ENCODE measurements around the gene NUFIP2.
"Not testable (repeated sequence)": the region's sequence is repeated elsewhere in the genome, so short reads cannot be mapped to it uniquely, and the experiment has no call there.

Gene NUFIP2, protein sequence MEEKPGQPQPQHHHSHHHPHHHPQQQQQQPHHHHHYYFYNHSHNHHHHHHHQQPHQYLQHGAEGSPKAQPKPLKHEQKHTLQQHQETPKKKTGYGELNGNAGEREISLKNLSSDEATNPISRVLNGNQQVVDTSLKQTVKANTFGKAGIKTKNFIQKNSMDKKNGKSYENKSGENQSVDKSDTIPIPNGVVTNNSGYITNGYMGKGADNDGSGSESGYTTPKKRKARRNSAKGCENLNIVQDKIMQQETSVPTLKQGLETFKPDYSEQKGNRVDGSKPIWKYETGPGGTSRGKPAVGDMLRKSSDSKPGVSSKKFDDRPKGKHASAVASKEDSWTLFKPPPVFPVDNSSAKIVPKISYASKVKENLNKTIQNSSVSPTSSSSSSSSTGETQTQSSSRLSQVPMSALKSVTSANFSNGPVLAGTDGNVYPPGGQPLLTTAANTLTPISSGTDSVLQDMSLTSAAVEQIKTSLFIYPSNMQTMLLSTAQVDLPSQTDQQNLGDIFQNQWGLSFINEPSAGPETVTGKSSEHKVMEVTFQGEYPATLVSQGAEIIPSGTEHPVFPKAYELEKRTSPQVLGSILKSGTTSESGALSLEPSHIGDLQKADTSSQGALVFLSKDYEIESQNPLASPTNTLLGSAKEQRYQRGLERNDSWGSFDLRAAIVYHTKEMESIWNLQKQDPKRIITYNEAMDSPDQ

DNA sequence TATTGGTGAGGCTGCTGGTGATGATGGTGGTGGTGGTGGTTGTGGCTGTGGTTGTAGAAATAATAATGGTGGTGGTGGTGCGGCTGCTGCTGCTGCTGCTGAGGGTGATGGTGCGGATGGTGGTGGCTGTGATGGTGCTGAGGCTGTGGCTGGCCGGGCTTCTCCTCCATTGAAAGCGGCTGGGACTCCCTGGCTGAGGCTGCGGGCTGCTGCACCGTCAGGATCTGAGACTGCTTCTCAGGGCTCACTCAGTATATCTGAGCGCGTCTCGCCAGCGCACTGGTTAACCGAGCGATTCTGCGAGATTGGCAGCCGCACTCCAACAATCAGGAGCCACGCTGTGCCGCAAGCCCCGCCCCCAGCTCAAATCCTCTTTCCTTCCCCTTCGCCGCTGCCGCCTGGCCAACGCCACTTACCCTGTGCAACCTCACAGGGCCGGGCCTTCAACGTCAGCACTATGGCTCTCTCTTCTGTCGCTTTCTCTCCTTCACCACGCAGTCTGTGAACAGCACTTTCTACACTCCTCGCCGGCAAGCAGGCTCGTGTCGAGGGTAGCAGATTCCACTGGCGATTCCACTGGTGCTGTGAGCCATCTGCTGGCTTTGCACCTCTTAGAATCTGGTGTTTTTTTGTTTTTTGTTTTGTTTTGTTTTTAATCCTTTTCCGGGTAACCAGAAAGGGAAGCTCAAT is at the start of gene NUFIP2:
Gene NUFIP2, minus strand, starts transcription at position 259 of the 690 bp plus-strand sequence. Its CDS starts 89 bp downstream, at position 170.
- in situ Hi-C loops (cut with MboI; ENCODE audit: low sequenced_read_pairs) = no loop called here

DNA sequence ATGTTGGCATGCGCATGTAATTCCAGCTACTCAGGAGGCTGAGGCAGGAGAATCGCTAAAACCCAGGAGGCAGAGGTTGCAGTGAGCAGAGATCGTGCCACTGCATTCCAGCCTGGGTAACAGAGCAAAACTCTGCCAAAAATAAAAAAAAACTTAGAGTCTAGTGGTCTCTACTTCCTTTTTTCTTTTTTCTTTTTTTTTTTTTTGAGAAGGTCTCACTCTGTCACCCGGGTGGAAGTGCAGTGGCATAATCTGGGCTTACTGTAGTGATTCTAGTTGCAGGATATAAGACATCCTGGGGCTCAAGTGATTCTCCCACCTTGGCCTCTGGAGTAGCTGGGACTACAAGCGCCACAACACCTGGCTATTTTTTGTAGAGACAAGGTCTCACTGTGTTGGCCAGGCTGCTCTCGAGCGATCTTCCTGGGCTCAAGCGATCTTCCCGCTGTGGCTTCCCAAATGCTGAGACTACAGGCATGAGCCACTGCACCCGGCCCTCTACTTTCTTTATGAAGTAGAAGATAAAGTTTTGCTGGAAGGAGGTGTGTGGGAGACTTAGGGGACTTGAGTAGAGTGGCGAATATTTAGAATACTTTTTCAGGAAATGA is 48.3 kb upstream of the NUFIP2 start:
- in situ Hi-C loops (cut with MboI; ENCODE audit: low sequenced_read_pairs) = no loop called here

DNA sequence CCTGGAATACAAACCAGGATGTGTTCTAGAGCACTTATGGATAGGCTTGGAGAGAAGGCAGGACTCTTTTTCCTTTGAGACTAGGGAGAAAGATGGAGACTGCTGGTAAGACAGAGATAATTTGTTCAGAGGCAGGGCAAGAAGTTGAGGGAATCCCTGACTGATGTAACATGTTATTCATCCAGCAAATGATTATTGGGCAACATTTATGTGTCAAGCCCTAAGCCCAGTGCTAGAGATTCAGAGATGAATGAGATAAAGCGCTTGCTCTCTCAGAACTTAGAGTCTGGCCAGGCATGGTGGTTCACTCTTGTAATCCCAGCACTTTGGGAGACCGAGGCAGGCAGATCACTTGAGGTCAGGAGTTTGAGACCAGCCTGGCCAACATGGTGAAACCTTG is 47.8 kb upstream of the NUFIP2 start:
- in situ Hi-C loops (cut with MboI; ENCODE audit: low sequenced_read_pairs) = no loop called here

DNA sequence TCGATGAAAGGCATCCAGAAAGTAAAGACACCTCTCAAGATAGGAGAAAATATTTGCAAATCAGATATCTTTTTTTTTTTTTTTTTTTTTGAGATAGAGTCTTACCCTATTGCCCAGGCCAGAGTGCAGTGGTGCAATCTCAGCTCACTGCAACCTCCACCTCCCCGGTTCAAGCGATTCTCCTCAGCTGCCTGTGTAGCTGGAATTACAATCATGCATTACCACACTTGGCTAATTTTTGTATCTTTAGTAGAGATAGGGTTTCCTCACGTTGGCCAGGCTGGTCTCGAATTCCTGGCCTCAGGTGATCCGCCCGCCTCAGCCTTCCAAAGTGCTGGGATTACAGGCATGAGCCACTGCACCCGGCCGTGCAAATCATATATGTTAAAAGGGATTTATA is 45.1 kb upstream of the NUFIP2 start:
- in situ Hi-C loops (cut with MboI; ENCODE audit: low sequenced_read_pairs) = not testable (repeated sequence)

DNA sequence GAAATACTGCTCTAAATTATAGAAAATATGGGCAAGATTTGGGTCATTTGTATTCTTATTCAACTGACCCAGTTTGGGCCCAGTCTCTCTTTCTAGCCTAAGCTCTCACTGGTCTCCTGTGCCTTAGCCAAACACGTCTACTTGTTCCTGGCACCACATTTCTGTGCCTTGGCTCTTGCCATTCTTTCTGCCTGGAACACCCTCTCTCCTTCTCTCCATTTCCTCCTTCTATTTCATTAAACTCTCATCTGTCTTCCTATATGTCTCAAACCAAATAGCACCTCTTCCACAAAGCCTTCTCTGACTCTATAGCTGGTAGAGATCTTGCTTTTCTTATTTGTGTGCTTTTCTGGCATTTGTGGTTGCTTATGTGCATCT is 37.7 kb upstream of the NUFIP2 start:
- in situ Hi-C loops (cut with MboI; ENCODE audit: low sequenced_read_pairs) = no loop called here

DNA sequence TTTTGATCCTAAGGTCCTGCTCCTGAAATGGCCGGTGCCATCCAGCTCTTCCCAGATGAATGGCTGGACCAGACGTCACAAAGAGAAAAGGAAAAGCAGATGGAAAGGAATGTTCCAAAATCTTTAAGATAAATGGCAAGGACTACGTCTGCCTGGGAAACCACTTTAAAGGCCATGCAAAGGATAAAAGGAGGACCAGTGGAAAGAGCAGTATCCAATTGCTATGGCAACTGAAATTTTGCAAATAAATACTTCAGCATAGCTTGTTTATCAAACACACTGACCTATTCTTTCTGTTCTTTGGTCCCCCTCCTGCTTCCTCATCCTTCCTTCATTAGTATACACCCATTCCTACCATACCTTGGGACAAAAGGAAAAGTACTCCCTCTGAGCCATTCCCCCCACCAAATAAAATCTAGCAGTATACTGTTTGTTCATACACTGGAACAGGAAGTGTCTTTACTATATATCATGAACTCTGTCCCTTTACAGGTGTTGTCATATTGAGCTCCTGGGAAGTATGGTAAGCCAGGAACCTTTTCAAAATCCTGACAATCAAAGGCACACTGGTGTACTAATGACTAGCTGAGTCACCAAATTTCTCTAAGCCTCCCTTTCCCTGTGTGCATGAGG is 37.2 kb upstream of the NUFIP2 start:
- in situ Hi-C loops (cut with MboI; ENCODE audit: low sequenced_read_pairs) = no loop called here

DNA sequence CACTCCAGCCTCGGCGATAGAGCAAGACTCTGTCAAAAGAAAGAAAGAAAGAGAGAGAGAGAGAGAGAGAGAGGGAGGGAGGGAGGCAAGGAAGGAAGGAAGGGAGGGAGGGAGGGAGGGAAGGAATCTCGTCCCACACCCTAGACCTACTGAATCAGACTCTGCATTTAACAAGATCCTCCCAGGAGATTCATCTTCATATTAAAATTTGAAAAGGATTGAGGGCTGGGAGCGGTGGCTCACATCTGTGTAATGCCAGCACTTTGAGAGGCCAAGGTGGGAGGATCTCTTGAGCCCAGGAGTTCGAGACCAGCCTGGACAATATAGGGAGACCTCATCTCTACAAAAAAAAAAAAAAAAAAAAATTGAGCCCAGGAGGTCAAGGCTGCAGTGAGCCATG is 33.5 kb upstream of the NUFIP2 start:
- in situ Hi-C loops (cut with MboI; ENCODE audit: low sequenced_read_pairs) = no loop called here

DNA sequence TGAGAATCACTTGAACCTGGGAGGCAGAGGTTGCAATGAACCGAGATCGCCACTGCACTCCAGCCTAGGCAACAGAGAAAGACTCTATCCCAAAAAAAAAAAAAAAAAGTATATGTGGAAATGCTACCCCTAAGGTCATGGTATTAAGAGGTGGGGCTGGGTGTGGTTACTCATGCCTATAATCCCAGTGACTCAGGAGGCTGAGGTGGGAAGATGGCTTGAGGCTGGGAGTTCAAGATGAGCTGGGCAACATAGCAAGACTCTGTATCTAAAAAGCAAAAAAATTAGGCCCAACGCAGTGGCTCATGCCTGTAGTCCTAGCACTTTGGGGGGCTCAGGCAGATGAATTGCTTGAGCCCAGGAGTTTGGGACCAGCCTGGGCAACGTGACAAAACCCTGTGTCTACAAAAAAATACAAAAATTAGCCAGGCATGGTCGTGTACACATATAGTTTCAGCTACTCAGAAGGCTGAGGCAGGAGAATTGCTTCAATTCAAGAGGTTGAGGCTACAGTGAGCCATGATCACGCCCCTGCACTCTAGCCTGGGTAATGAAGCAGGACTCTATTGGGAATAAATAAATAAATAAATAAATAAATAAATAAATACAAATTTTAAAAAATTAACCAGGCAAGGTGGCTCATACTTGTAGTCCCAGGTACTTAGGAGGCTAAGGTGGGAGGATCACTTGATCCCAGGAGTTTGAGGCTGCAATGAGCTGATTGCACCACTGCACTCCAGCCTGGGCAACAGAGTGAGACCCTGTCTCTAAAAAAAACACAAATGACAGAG is 32.3 kb upstream of the NUFIP2 start:
- in situ Hi-C loops (cut with MboI; ENCODE audit: low sequenced_read_pairs) = no loop called here

DNA sequence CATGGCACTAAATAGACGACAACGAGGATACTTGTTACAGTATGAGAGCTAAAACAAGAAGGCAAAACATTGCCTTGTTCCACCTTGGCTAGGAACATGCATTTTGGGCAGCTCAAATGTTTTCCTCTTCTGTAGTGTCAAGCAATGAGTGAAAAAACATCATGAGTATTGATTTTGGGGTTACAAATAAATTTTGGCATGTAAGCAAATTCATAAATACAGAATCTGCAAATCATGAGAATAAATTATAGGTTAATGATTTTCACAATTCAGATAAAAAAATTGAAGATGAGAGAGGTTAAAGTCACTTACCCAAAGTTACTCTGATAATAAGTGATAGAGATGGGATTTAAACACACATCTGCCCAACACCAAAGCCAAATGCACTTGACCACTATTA is 28.4 kb upstream of the NUFIP2 start:
- in situ Hi-C loops (cut with MboI; ENCODE audit: low sequenced_read_pairs) = no loop called here

DNA sequence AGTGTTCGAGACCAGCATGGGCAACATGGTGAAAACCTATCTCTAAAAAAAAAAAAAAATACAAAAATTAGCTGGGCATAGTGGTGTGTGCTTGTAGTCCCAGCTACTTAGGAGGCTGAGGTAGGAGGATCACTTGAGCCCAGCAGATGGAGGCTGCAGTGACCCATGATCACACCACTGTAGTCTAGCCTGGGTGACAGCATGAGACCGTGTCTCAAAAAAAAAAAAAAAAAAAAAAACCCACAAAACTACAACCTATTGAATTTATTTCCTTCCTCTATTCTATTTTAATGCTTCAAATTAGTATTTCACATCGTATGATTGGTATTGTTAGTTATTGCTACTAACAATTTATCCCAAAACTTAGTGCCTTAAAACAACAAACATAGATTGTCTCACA is 9.4 kb upstream of the NUFIP2 start:
- in situ Hi-C loops (cut with MboI; ENCODE audit: low sequenced_read_pairs) = no loop called here

DNA sequence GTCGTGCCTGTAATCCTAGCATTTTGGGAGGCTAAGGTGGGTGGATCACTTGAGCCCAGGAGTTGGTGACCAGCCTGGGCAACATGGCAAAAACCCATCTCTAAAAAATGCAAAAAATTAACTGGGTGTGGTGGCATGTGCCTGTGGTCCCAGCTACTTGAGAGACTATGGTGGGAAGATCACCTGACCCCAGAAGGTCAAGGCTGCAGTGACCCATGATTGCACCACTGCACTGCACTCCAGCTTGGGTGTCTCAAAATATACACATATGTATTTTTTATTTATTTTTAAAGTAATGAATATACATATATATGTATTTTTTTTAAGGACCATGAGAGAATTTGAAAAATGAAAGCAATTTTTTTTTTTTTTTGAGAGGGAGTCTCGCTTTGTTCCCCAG is 5.1 kb upstream of the NUFIP2 start:
- in situ Hi-C loops (cut with MboI; ENCODE audit: low sequenced_read_pairs) = no loop called here

DNA sequence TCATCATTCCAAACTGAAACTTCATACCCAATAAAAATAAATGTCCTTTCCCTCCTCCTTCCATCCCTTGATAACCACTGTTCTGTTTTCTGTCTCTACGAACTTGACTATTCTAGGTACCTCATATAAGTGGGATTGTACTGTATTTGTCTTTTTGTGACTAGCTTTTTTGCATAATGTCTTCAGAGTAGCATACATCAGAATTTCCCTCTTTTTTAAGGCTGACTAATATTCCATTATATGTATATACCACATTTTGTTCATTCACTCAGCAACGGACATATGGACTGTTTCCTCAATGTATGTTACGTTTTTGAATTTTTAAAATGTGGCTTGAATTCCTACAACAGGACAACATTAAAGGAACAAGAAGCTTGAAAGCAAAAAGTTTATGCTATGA is 1.5 kb upstream of the NUFIP2 start:
- in situ Hi-C loops (cut with MboI; ENCODE audit: low sequenced_read_pairs) = no loop called here

DNA sequence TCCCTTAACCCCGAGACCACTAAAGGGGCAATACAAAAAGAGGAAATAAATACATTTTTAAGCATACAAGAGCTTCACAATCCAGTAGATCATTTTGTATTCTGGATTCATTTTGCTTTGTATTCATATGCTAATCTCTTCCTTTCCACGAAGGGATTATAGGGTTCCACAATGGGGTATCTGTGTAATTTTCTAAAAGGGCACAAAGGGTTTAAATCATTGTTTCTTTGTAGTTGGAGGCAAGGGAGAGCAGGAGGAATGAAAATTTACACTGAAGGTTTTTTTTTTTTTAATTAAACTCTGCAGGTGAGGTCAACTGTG is 592 bp upstream of the NUFIP2 start:
- in situ Hi-C loops (cut with MboI; ENCODE audit: low sequenced_read_pairs) = no loop called here

DNA sequence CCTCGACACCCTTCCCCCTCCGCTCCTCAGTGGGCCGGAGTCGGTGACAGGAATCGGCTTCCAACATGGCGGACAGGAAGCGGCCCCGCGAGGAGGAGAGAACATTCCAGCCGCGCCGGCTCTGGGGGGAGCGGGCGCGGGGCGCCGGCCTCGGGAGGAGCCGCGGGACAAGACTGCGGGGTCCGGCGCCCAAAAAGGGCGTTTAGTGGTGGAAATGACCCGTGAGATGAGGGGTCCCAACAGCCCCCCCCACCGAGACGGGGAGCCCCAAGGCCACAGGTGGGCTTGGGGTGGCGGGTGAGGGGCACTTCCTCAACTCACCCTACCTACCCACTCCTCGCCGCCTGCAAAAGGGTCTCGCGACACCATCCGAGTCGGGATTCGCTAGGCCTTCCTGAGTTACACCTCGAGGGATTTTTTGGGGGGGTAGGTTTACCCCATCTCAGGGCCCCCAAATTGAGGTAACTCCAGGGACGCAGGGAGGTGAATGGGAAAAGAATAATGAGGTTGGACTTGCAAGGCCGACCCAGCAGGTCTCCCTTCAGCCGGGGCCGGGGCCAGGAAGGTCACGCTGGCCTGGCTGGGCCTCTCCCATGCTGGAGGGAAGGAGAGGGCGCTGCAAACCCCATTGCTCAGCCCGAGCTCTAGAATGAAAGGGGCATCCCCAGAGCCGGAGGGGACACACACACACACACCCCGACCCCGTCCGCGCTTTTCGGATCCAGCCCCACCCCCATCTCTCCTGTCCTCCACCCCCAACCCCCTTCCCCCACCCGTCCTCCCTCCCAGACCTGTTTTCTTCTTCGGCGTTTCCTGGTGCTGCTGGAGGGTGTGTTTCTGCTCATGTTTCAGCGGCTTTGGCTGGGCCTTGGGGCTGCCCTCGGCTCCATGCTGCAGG is 707 bp downstream of the NUFIP2 start:
- in situ Hi-C loops (cut with MboI; ENCODE audit: low sequenced_read_pairs) = no loop called here

DNA sequence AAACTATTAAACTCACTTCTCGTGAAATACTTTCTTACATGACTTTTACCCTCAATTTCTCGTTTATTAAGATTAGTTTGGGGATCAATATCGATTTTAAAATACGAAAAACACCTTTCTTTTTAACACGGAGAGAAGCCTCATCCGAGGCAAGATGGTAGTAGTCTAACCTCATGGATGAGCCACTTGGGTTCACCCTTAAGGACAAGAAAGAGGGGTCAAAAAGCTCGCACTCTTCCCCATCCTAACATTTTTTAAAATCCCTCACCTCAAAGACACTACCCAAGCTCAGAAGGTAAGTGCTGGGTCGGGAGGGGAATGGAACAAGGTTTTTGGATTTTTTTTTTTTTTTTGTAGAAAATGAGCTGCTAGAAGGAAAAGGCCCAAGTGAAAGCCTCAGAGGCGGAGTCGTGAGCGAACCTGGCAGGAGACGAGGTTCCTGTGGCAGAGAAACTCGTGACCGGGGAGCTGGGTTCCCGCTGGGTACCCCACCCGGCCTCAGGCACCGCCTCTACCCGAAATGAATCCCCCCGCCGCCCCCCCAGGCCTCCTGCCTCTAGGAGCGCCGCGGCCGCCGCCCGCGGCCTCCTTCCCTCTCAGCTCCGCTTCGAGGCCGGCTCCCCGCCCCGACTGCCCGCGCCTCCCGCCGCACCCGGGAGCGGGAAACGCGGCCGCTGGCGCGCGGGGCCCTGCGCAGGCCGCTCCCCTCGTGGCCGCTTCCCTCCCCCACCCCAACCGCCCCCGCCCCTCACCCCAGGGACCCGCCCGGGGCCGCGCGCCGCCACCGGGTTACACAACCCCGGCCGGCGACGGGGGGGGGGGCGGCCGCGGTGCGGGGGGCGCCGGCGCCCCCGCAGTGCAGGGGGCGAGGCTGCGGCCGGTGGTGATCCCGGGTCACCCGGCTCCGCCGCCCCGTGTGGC is 1.6 kb downstream of the NUFIP2 start:
- in situ Hi-C loops (cut with MboI; ENCODE audit: low sequenced_read_pairs) = no loop called here

DNA sequence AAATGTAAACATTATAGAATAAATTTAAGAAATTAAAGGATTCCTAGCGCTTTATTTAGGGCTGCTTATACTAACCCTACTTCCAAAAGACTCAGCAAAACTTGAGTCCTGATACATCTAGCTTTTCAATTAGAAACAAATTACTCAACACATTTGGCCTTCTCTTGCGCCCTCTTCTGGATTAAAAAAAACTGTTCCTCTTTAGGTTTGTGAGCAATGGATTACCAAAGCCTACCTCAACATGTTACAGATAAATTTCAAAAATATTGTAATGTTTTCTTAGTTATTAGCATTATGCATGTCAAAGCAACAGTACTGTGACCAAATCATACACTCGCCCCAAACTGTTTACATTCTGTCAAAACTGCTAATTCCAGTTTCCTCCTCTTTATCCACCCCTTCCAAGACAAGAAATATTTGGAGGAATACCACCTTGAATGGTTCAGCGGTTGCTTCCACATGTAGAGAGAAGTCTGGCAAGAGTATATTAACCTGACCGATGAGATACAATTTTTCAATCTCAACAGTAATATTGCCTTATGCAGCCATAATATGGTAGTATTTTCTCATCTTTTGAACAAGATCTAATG is 2.7 kb downstream of the NUFIP2 start:
- in situ Hi-C loops (cut with MboI; ENCODE audit: low sequenced_read_pairs) = no loop called here

DNA sequence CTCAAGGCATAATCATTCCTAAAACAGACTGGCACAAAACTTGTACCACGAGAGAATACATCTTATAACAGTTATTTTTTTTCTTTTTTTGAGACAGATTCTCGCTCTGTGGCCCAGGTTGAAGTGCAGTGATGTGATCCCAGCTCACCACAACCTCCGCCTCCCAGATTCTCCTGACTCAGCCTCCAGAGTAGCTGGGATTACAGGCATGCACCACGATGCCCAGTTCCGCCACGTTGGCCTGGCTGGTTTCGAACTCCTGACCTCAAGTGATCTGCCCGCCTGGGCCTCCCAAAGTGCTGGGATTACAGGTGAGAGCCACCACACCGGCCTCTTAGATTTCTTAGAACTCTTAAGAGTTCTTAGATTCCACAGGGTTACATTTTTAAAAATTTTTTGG is 4.1 kb downstream of the NUFIP2 start:
- in situ Hi-C loops (cut with MboI; ENCODE audit: low sequenced_read_pairs) = no loop called here

DNA sequence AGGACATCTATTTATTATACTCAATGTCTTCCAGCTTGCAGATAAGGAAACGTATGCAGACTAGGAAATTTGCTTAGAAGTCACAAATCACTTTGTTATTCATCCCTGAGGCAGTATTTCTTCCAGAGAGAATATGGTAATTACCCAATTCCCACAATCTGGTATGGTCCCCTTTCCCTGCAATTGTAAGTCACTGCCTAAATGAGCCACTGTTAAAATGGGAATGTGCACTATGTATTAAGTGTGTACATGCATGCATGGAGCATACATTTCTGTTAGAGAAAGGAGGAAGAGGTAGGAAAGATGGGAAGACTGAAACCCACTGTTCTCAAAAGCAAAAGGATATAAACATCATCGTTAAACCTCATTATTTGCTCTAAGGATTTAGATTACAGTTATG is 10.0 kb downstream of the NUFIP2 start:
- in situ Hi-C loops (cut with MboI; ENCODE audit: low sequenced_read_pairs) = no loop called here

All from hTERT RPE-1 (cell line).